Colonic mucosa (tissue), 4 donors: ENCODE data around the gene SPRN. TPM values are rescaled to one million over a fixed set of nuclear protein-coding genes. Genes with fewer than 3 reads are reported as not detected.
"Not testable (repeated sequence)": the region's sequence is repeated elsewhere in the genome, so short reads cannot be mapped to it uniquely, and the experiment has no call there.

Experiments used
- DNase-seq: peaks from one replicate; pipeline ENCODE4 v3.0.0-alpha.2; 2020
- H3K27ac ChIP-seq: fragments of 200-600 bp; one replicate; pipeline ENCODE4 v1.8.0; 2021
- H3K27me3 ChIP-seq: fragments of 200-600 bp; one replicate; pipeline ENCODE4 v1.8.0; 2021
- H3K36me3 ChIP-seq: fragments of 200-600 bp; one replicate; pipeline ENCODE4 v1.8.0; 2021
- H3K4me1 ChIP-seq: fragments of 200-600 bp; one replicate; pipeline ENCODE4 v1.8.0; 2021; ENCODE audit warnings: mild to moderate bottlenecking
- H3K4me3 ChIP-seq: fragments of 200-600 bp; one replicate; pipeline ENCODE4 v1.8.0; 2021
- H3K9ac ChIP-seq, 2 donors: one replicate each; pipeline ENCODE4 v1.7.0; 2013; ENCODE audit warnings: control low read depth in 2 of 2, low read depth in 2 of 2, low read length in 2 of 2
- H3K9me3 ChIP-seq: fragments of 200-600 bp; one replicate; pipeline ENCODE4 v1.8.0; 2021
- intact Hi-C: fragments of 100-400 bp; cut with DNase I; formaldehyde crosslinking; loops from one replicate; pipeline ENCODE4 v1.14.1; 2022
- total RNA-seq, 2 donors: library from RNA; stranded (reverse); fragmentation: NEBNext Ultra II Directional in 1 of 2; extraction: Animal tissue kit (Norgen Biotek cat#: 25700) in 1 of 2; gene quantifications; one replicate each; pipeline ENCODE4 v1.2.1, GENCODE V29; 2021
- TF ChIP-seq, protein P1 (sequence below): fragments of 200-600 bp; IDR thresholded peaks from one replicate; pipeline ENCODE4 v1.8.0; 2022; ENCODE audit warnings: antibody characterized with exemption, mild to moderate bottlenecking
- donor health status: healthy.
- donor health status: DM: no; HTN: no; CAD: no.
- donor health status: DM: no; HTN: no; CAD: no.

Gene SPRN
- total RNA-seq, 2 donors from 2014 or later, result not detected

DNA sequence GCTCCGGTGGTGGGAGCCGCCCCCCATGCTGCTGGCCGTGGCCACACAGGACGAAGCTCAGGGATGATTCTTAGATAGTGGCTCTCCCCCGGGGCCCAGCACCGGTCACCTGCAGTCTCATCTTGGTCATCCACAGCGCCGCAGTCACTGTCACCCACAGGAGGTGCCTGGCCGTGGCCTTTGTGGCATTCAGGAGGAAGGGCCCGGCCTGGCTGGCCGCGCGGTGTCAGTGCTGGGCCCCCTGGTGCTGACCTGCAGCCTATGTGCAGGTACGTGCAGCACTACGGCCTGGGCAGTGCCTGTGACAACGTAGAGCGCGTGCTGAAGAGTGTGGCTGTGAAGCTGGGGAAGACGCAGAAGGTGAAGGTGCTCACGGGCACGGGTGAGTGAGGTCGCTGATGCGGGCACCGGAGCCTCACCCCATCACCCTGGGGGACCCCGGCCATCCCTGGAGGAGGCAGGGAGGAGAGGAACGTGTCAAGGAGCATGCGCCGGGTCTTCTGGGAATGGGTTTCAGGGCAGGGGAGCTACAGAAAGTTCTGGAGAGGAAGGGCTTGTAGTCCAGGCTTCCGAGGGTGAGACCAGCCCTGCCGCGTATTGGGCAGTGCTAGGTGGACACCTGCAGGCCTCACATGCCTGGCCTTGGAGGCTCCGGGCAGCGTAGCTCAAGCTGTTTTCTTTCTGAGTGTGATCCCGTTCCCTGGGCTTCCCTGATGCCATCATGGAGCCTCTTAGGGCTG is 5.0 kb downstream of the SPRN start:
- no peak overlapping the region for H3K27ac ChIP-seq
- TF ChIP-seq, protein P1, sequence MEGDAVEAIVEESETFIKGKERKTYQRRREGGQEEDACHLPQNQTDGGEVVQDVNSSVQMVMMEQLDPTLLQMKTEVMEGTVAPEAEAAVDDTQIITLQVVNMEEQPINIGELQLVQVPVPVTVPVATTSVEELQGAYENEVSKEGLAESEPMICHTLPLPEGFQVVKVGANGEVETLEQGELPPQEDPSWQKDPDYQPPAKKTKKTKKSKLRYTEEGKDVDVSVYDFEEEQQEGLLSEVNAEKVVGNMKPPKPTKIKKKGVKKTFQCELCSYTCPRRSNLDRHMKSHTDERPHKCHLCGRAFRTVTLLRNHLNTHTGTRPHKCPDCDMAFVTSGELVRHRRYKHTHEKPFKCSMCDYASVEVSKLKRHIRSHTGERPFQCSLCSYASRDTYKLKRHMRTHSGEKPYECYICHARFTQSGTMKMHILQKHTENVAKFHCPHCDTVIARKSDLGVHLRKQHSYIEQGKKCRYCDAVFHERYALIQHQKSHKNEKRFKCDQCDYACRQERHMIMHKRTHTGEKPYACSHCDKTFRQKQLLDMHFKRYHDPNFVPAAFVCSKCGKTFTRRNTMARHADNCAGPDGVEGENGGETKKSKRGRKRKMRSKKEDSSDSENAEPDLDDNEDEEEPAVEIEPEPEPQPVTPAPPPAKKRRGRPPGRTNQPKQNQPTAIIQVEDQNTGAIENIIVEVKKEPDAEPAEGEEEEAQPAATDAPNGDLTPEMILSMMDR, result no peak
- H3K36me3 ChIP-seq, result no peaks in the 10 kb centered on the region
- H3K4me1 ChIP-seq, result no peaks in the 10 kb centered on the region
- no peak overlapping the region for H3K4me3 ChIP-seq
- H3K9ac ChIP-seq, result no peak overlapping the region
- H3K9me3 ChIP-seq, result no peaks in the 10 kb centered on the region
- H3K27me3 ChIP-seq, result peaks cover 7% of the 10 kb centered on the region
- DNase-seq, result no peak
- intact Hi-C loops, result no loop called here

DNA sequence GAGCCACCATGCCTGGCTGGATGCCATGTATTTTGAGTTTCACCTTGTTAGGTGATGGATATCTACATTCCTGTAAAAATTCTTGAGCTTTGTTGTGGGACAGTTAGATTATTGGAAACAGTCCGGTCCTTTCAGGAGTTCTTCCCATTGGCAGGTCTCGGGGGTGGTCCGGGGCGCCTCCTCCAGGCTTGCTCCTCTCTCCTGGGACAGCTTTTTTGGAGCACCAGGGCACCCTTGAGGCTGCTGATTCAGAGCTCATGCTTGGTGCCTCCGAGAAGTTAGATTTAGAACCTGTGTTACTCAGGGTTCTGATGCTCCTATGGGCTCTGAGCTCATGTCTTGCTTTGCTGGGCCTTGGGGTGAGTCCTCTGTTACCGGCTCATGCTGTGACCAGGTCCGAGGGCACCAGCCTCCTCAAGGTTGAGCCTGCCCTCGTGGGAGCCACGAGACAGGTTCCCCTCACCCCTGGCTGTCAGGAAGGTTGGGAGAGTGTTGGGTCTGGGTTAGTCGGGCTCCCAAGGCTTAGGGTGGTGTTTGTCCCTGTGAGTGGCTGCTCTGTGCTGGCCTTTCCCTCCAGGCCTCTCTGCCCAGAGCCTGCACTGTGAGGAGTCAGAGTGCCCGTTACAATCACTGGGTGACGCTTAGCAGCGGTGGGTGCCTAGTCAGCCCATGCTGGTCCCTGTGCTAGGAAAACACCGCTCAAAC is 6.0 kb downstream of the SPRN start:
- no peaks in the 10 kb centered on the region for H3K36me3 ChIP-seq

GRCh38 chr10:133415752-133416151 is 8.7 kb downstream of the SPRN start:
- Histone ChIP-seq H3K4me3 (no peak overlapping the region), H3K27ac (no peak overlapping the region), H3K4me1 (no peaks in the 10 kb centered on the region), H3K27me3 (no peaks in the 10 kb centered on the region), H3K9ac (no peak overlapping the region), H3K36me3 (peaks cover 10% of the 10 kb centered on the region), H3K9me3 (peaks cover 6% of the 10 kb centered on the region)
- no peak for DNase-seq
- TF ChIP-seq, protein P1, result no peak
- intact Hi-C loops, result no loop called here

More for the DNA sequence above, 6.0 kb downstream of the SPRN start:
- DNase-seq, result no peak
- Histone ChIP-seq H3K4me1 (no peaks in the 10 kb centered on the region), H3K27me3 (peaks cover 7% of the 10 kb centered on the region), H3K4me3 (no peak overlapping the region), H3K9ac (no peak overlapping the region), H3K9me3 (no peaks in the 10 kb centered on the region), H3K27ac (no peak overlapping the region)
- TF ChIP-seq, protein P1, result no peak
- intact Hi-C loops, result no loop called here

DNA sequence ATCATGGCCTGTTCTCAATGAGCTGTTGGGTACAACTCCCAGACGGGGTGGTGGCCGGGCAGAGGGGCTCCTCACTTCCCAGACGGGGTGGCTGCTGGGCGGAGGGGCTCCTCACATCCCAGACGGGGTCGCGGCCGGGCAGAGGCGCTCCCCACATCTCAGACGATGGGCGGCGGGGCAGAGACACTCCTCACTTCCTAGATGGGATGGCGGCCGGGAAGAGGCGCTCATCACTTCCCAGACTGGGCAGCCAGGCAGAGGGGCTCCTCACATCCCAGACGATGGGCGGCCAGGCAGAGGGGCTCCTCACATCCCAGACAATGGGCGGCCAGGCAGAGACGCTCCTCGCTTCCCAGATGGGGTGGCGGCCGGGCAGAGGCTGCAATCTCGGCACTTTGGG is 10.0 kb downstream of the SPRN start:
- H3K4me1 ChIP-seq, H3K9ac ChIP-seq, intact Hi-C loops, H3K9me3 ChIP-seq, H3K27me3 ChIP-seq, DNase-seq, H3K4me3 ChIP-seq, H3K27ac ChIP-seq: not testable (repeated sequence)
- peaks cover 13% of the 10 kb centered on the region for H3K36me3 ChIP-seq

GRCh38 chr10:133412381-133412711 is 12.1 kb downstream of the SPRN start:
- Histone ChIP-seq H3K4me1 (no peaks in the 10 kb centered on the region), H3K9me3 (peaks cover 6% of the 10 kb centered on the region), H3K36me3 (peaks cover 13% of the 10 kb centered on the region), H3K27me3 (no peaks in the 10 kb centered on the region), H3K9ac (no peak overlapping the region), H3K27ac (no peak overlapping the region), H3K4me3 (no peak overlapping the region)
- no peak for DNase-seq
- intact Hi-C loops, result no loop called here
- TF ChIP-seq, protein P1, result no peak
